Right lung (tissue), 5 donors: Measurements from ENCODE around the gene BDP1. TPM values are rescaled to one million over a fixed set of nuclear protein-coding genes. Genes with fewer than 3 reads are reported as not detected.
"Not testable (repeated sequence)": the region's sequence is repeated elsewhere in the genome, so short reads cannot be mapped to it uniquely, and the experiment has no call there.

Experiments
- DNase-seq, 2 donors: peaks; one replicate each; pipeline ENCODE4 v3.0.0-alpha.2; 2013
- polyA plus RNA-seq, 5 donors: library from polyadenylated mRNA; unstranded; fragments of 120-200 nt; gene quantifications; one replicate each; pipeline versions ENCODE4 v1.2.1 to v1.2.3, GENCODE V29; 2013; ENCODE audit warnings: inconsistent platforms in 1 of 5, low replicate concordance in 1 of 5; ENCODE audit not compliant: insufficient read length in 5 of 5, insufficient read depth in 1 of 5

Gene BDP1
- polyA plus RNA-seq, 5 donors, result 26.0 to 53.5 (median 43.6) TPM

GRCh38 chr5:71454913-71455312, 538 bp upstream of the BDP1 start:
- no peak for DNase-seq

- no peak for DNase-seq
Measured at GRCh38 chr5:71456362-71456743, 902 bp downstream of the BDP1 start.

- no peak for DNase-seq
Measured at GRCh38 chr5:71457106-71457505, 1.7 kb downstream of the BDP1 start.

- DNase-seq, result no peak
Measured at GRCh38 chr5:71460693-71461092, 5.2 kb downstream of the BDP1 start.

- DNase-seq, result no peak
Measured at GRCh38 chr5:71461360-71461759, 5.9 kb downstream of the BDP1 start.

GRCh38 chr5:71471193-71471592, 15.7 kb downstream of the BDP1 start:
- DNase-seq, result no peak

GRCh38 chr5:71475788-71476384, 20.4 kb downstream of the BDP1 start:
- DNase-seq, result no peak

- no peak for DNase-seq
Measured at GRCh38 chr5:71481441-71481840, 26.0 kb downstream of the BDP1 start.

GRCh38 chr5:71482132-71482531, 26.7 kb downstream of the BDP1 start:
- DNase-seq, result no peak

- DNase-seq, result no peak
Measured at GRCh38 chr5:71483355-71483754, 27.9 kb downstream of the BDP1 start.

- no peak for DNase-seq
Measured at GRCh38 chr5:71492817-71493615, 37.6 kb downstream of the BDP1 start.

GRCh38 chr5:71494202-71494601, 38.8 kb downstream of the BDP1 start:
- not testable (repeated sequence) for DNase-seq

- DNase-seq, result not testable (repeated sequence)
Measured at GRCh38 chr5:71498756-71499155, 43.3 kb downstream of the BDP1 start.

- no peak for DNase-seq
Measured at GRCh38 chr5:71503536-71503935, 48.1 kb downstream of the BDP1 start.

- DNase-seq, result no peak
Measured at GRCh38 chr5:71522151-71522550, 66.7 kb downstream of the BDP1 start.

GRCh38 chr5:71525611-71526010, 70.2 kb downstream of the BDP1 start:
- DNase-seq, result not testable (repeated sequence)

GRCh38 chr5:71528206-71528605, 72.8 kb downstream of the BDP1 start:
- DNase-seq, result no peak

- DNase-seq, result no peak
Measured at GRCh38 chr5:71529682-71530081, 74.2 kb downstream of the BDP1 start.

GRCh38 chr5:71533142-71533541, 77.7 kb downstream of the BDP1 start:
- no peak for DNase-seq

GRCh38 chr5:71533615-71534014, 78.2 kb downstream of the BDP1 start:
- no peak for DNase-seq

GRCh38 chr5:71537687-71538086, 82.2 kb downstream of the BDP1 start:
- DNase-seq, result no peak

- not testable (repeated sequence) for DNase-seq
Measured at GRCh38 chr5:71550885-71551284, 95.4 kb downstream of the BDP1 start.

GRCh38 chr5:71551582-71551981, 96.1 kb downstream of the BDP1 start:
- not testable (repeated sequence) for DNase-seq
